DMS79 treated with DMSO at 0.1 percent for 48 hours (cell line): ENCODE data around the gene SLCO4A1.
"Not testable (repeated sequence)": the region's sequence is repeated elsewhere in the genome, so short reads cannot be mapped to it uniquely, and the experiment has no call there.

Experiments used
- DNase-seq: peaks from one replicate; lab custom pipeline; 2025; lab: John Stamatoyannopoulos, UW

Gene SLCO4A1

GRCh38 chr20:62623488-62624324, 18.6 kb upstream of the SLCO4A1 start:
- DNase-seq: peak; percentile 90

- DNase-seq: peak; percentile 57
Measured at GRCh38 chr20:62624325-62624690, 18.0 kb upstream of the SLCO4A1 start.

- no peak for DNase-seq
Measured at GRCh38 chr20:62624719-62625453, 17.4 kb upstream of the SLCO4A1 start.

- no peak for DNase-seq
Measured at GRCh38 chr20:62625516-62625915, 16.8 kb upstream of the SLCO4A1 start.

- no peak for DNase-seq
Measured at GRCh38 chr20:62625921-62626547, 16.3 kb upstream of the SLCO4A1 start.

- DNase-seq: not testable (repeated sequence)
Measured at GRCh38 chr20:62627425-62627824, 14.9 kb upstream of the SLCO4A1 start.

- DNase-seq: peak; percentile 15
Measured at GRCh38 chr20:62627901-62628612, 14.2 kb upstream of the SLCO4A1 start.

GRCh38 chr20:62628691-62629090, 13.6 kb upstream of the SLCO4A1 start:
- DNase-seq: peak; percentile 11

- DNase-seq: no peak
Measured at GRCh38 chr20:62629864-62630470, 12.3 kb upstream of the SLCO4A1 start.

- DNase-seq: peak; percentile 90
Measured at GRCh38 chr20:62631336-62632308, 10.7 kb upstream of the SLCO4A1 start.

GRCh38 chr20:62632575-62633090, 9.7 kb upstream of the SLCO4A1 start:
- DNase-seq: no peak

- DNase-seq: no peak
Measured at GRCh38 chr20:62633598-62634329, 8.5 kb upstream of the SLCO4A1 start.

- no peak for DNase-seq
Measured at GRCh38 chr20:62634330-62634967, 7.9 kb upstream of the SLCO4A1 start.

GRCh38 chr20:62635232-62635631, 7.1 kb upstream of the SLCO4A1 start:
- no peak for DNase-seq

- no peak for DNase-seq
Measured at GRCh38 chr20:62635852-62636251, 6.5 kb upstream of the SLCO4A1 start.

- no peak for DNase-seq
Measured at GRCh38 chr20:62636446-62636845, 5.9 kb upstream of the SLCO4A1 start.

GRCh38 chr20:62637110-62637509, 5.2 kb upstream of the SLCO4A1 start:
- DNase-seq: no peak

GRCh38 chr20:62637521-62638054, 4.7 kb upstream of the SLCO4A1 start:
- DNase-seq: no peak

GRCh38 chr20:62638055-62638570, 4.2 kb upstream of the SLCO4A1 start:
- DNase-seq: no peak
